KOPT-K1 (cell line): ENCODE results near the gene KITLG.

Source experiments
- H3K27ac ChIP-seq: fragments of 200-600 bp; sonication (generic); 2 replicates; pipeline ENCODE4 v1.5.1; 2016; ENCODE audit warnings: antibody characterized with exemption, mild to moderate bottlenecking, low read depth, low read length; ENCODE audit not compliant: poor library complexity, severe bottlenecking
- H3K36me3 ChIP-seq: fragments of 200-600 bp; sonication (generic); 2 replicates; pipeline ENCODE4 v1.5.1; 2017; ENCODE audit warnings: antibody characterized with exemption, mild to moderate bottlenecking, low read length, moderate library complexity; ENCODE audit not compliant: insufficient read depth
- H3K9me3 ChIP-seq: fragments of 200-600 bp; sonication (generic); 2 replicates; pipeline ENCODE4 v1.5.1; 2017; ENCODE audit warnings: antibody characterized with exemption, low read length, mild to moderate bottlenecking; ENCODE audit not compliant: insufficient read depth, poor library complexity, severe bottlenecking

The KITLG gene

GRCh38 chr12:88451205-88451604 lies 129.1 kb downstream of the KITLG start:
- Histone ChIP-seq H3K27ac (no peak overlapping the region), H3K9me3 (no peaks in the 10 kb centered on the region), H3K36me3 (no peaks in the 10 kb centered on the region)

GRCh38 chr12:88450136-88450535 lies 130.1 kb downstream of the KITLG start:
- Histone ChIP-seq H3K27ac (no peak overlapping the region), H3K36me3 (no peaks in the 10 kb centered on the region), H3K9me3 (no peaks in the 10 kb centered on the region)

- no peaks in the 10 kb centered on the region for H3K36me3 ChIP-seq
- H3K27ac ChIP-seq, result no peak overlapping the region
- H3K9me3 ChIP-seq, result no peaks in the 10 kb centered on the region
These were observed 131.8 kb downstream of the KITLG start for GRCh38 chr12:88448337-88448915.

GRCh38 chr12:88445705-88446394 lies 134.4 kb downstream of the KITLG start:
- no peak overlapping the region for H3K27ac ChIP-seq
- no peaks in the 10 kb centered on the region for H3K36me3 ChIP-seq
- no peaks in the 10 kb centered on the region for H3K9me3 ChIP-seq

GRCh38 chr12:88444481-88444880 lies 135.8 kb downstream of the KITLG start:
- no peaks in the 10 kb centered on the region for H3K9me3 ChIP-seq
- H3K27ac ChIP-seq, result no peak overlapping the region
- H3K36me3 ChIP-seq, result no peaks in the 10 kb centered on the region
